Measurements from ENCODE around the gene COLEC12.
A peak's percentile ranks its signal among the peaks of the same experiment; 100 is the strongest.

Gene COLEC12

DNA sequence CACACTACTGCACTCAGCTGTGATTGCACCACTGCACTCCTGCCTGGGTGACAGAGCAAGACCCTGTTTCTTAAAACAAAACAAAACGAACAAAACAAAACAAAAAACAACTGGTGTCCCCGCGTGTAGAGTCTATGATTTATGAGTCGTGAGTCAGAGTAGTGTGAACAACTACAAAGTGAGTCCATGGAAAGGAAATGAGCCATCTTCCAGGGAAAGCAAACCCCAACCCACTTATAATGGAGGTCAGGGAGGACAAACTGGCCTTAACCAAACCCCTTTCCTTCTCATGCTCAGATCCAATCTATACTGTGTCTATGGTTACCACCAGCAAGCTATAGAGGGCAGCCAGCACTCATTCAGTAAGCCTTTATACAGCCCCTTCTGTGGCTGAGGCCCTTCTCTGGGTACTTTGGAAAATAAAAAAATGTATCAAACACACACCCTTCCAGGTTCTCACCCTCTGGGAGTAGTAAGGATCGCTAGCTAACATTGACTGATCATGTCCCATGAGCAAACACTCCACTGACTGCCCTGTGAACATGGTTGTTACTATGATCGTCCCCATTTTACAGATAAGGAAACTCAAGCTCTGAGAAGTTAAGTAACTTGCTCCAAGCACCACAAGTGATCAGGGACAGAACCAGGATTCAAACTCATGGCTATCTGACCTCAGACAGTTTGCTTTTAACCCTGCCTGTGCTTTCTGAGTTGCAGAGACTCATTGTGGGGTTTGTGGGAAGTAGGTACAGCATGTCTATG, 24.7 kb upstream of the COLEC12 start:
- peak; percentile 52; the same call in 1 of the 2 replicates for TF ChIP-seq ZNF18 (tag by site-specific recombination; IDR thresholded peaks at IDR 0.05)
- TF ChIP-seq ZNF423 (tag by site-specific recombination; IDR thresholded peaks at IDR 0.05), result no peak
- H3K9me3 ChIP-seq (ENCODE audit: control insufficient read depth, insufficient read depth, low read depth, low read length), result no peaks in the 10 kb centered on the region
- H3K27ac ChIP-seq (ENCODE audit: extremely low read depth, low read depth, low read length), result no peak overlapping the region
- POLR2A ChIA-PET, result no interaction called here
- H3K36me3 ChIP-seq (ENCODE audit: control insufficient read depth in 2 of 2, insufficient read depth in 1 of 2, low read length in 2 of 2), result no peaks in the 10 kb centered on the region
- CTCF ChIA-PET, result interaction anchor here (0.6 kb wide), 3 partner anchors 98 to 1609 kb away, joined by 3 read pairs; no protein-coding TSS in a partner anchor
- H3K4me1 ChIP-seq (ENCODE audit: control insufficient read depth, insufficient read depth, low read length), result no peaks in the 10 kb centered on the region; the same call in 1 of the 2 replicates
- H3K4me3 ChIP-seq (ENCODE audit: low read depth, low read length), result no peak overlapping the region

- CTCF ChIA-PET, result interaction anchor here (0.6 to 0.7 kb wide), 2 partner anchors 27 to 91 kb away, joined by 3 read pairs; no protein-coding TSS in a partner anchor
Measured at GRCh38 chr18:524466-524865, 24.0 kb upstream of the COLEC12 start.

DNA sequence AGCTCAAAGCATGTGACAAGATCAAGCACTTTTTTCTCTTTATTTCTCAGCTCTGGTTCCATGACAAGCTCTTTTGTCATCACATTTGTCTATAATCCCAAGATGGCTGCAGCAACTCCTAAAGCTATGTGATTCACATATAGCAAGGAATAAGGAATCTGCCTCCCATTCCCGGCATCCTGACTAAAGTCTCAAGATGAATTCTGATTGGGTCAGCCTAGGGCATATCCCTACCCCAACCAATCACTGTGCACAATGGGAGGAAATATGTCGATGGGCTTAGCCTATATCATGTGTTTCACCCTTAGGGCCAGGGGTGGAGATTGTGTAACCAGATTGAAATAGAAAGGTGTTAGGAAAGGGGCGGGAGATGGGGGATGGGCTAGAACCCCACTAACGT, 23.1 kb upstream of the COLEC12 start:
- no peaks in the 10 kb centered on the region; the same call in 1 of the 2 replicates for H3K4me1 ChIP-seq (ENCODE audit: control insufficient read depth, insufficient read depth, low read length)
- CTCF ChIA-PET, result no interaction called here
- no peak overlapping the region for H3K27ac ChIP-seq (ENCODE audit: extremely low read depth, low read depth, low read length)
- no peak for TF ChIP-seq ZNF174 (tag by site-specific recombination; IDR thresholded peaks at IDR 0.05)
- no peak for TF ChIP-seq OSR2 (tag by site-specific recombination; IDR thresholded peaks at IDR 0.05)
- TF ChIP-seq KLF1 (tag by site-specific recombination; IDR thresholded peaks at IDR 0.05), result no peak
- TF ChIP-seq GLI4 (tag by site-specific recombination; IDR thresholded peaks at IDR 0.05), result no peak
- no peak for TF ChIP-seq ZNF514 (tag by site-specific recombination; IDR thresholded peaks at IDR 0.05)
- no peak for TF ChIP-seq ZNF23 (tag by site-specific recombination; IDR thresholded peaks at IDR 0.05; ENCODE audit: borderline replicate concordance)
- TF ChIP-seq ZNF768 (tag by site-specific recombination; IDR thresholded peaks at IDR 0.05), result no peak
- TF ChIP-seq GLIS2 (tag by site-specific recombination; IDR thresholded peaks at IDR 0.05), result no peak
- TF ChIP-seq, protein P1, sequence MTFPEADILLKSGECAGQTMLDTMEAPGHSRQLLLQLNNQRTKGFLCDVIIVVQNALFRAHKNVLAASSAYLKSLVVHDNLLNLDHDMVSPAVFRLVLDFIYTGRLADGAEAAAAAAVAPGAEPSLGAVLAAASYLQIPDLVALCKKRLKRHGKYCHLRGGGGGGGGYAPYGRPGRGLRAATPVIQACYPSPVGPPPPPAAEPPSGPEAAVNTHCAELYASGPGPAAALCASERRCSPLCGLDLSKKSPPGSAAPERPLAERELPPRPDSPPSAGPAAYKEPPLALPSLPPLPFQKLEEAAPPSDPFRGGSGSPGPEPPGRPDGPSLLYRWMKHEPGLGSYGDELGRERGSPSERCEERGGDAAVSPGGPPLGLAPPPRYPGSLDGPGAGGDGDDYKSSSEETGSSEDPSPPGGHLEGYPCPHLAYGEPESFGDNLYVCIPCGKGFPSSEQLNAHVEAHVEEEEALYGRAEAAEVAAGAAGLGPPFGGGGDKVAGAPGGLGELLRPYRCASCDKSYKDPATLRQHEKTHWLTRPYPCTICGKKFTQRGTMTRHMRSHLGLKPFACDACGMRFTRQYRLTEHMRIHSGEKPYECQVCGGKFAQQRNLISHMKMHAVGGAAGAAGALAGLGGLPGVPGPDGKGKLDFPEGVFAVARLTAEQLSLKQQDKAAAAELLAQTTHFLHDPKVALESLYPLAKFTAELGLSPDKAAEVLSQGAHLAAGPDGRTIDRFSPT (tag by site-specific recombination; IDR thresholded peaks at IDR 0.05), result no peak
- TF ChIP-seq, protein P2, sequence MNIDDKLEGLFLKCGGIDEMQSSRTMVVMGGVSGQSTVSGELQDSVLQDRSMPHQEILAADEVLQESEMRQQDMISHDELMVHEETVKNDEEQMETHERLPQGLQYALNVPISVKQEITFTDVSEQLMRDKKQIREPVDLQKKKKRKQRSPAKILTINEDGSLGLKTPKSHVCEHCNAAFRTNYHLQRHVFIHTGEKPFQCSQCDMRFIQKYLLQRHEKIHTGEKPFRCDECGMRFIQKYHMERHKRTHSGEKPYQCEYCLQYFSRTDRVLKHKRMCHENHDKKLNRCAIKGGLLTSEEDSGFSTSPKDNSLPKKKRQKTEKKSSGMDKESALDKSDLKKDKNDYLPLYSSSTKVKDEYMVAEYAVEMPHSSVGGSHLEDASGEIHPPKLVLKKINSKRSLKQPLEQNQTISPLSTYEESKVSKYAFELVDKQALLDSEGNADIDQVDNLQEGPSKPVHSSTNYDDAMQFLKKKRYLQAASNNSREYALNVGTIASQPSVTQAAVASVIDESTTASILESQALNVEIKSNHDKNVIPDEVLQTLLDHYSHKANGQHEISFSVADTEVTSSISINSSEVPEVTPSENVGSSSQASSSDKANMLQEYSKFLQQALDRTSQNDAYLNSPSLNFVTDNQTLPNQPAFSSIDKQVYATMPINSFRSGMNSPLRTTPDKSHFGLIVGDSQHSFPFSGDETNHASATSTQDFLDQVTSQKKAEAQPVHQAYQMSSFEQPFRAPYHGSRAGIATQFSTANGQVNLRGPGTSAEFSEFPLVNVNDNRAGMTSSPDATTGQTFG (tag by site-specific recombination; IDR thresholded peaks at IDR 0.05; ENCODE audit: borderline replicate concordance), result no peak
- TF ChIP-seq PRDM10 (tag by site-specific recombination; IDR thresholded peaks at IDR 0.05), result no peak
- TF ChIP-seq ZNF837 (tag by site-specific recombination; IDR thresholded peaks at IDR 0.05), result no peak
- no peak for TF ChIP-seq ZNF18 (tag by site-specific recombination; IDR thresholded peaks at IDR 0.05)
- no peak for TF ChIP-seq ZNF184 (tag by site-specific recombination; IDR thresholded peaks at IDR 0.05)
- no peaks in the 10 kb centered on the region for H3K9me3 ChIP-seq (ENCODE audit: control insufficient read depth, insufficient read depth, low read depth, low read length)
- H3K36me3 ChIP-seq (ENCODE audit: control insufficient read depth in 2 of 2, insufficient read depth in 1 of 2, low read length in 2 of 2), result no peaks in the 10 kb centered on the region
- no peak overlapping the region for H3K4me3 ChIP-seq (ENCODE audit: low read depth, low read length)
- POLR2A ChIA-PET, result no interaction called here

More at GRCh38 chr18:524466-524865, 24.0 kb upstream of the COLEC12 start:
- Histone ChIP-seq H3K4me3 (ENCODE audit: low read depth, low read length) (no peak overlapping the region), H3K9me3 (ENCODE audit: control insufficient read depth, insufficient read depth, low read depth, low read length) (no peaks in the 10 kb centered on the region), H3K36me3 (ENCODE audit: control insufficient read depth in 2 of 2, insufficient read depth in 1 of 2, low read length in 2 of 2) (no peaks in the 10 kb centered on the region), H3K4me1 (ENCODE audit: control insufficient read depth, insufficient read depth, low read length) (no peaks in the 10 kb centered on the region; the same call in 1 of the 2 replicates), H3K27ac (ENCODE audit: extremely low read depth, low read depth, low read length) (no peak overlapping the region)
- POLR2A ChIA-PET, result no interaction called here
- TF ChIP-seq ZNF416 (tag by site-specific recombination; IDR thresholded peaks at IDR 0.05) (no peak), ZFHX2 (tag by site-specific recombination; conservative IDR thresholded peaks at IDR 0.05) (no peak)

Data from HEK293 (cell line).